Stimulated activated naive CD8-positive, alpha-beta T cell treated with anti-CD3 and anti-CD28 coated beads, Interleukin-15, Interleukin-2, amounts not matched to agents 100 U/mL and 50 U/mL, for 24 hours (primary cell): Measurements from ENCODE around the gene GPATCH1.
A peak's percentile ranks its signal among the peaks of the same experiment; 100 is the strongest.
"Not testable (repeated sequence)": the region's sequence is repeated elsewhere in the genome, so short reads cannot be mapped to it uniquely, and the experiment has no call there.

Source experiments
- ATAC-seq: fragments of 150-1000 bp; cut with Tn5 transposase; one replicate; pipeline ENCODE4 v1.10.0; 2021
- DNase-seq: peaks from one replicate; pipeline ENCODE4 v3.0.0; 2021

GPATCH1 gene

DNA sequence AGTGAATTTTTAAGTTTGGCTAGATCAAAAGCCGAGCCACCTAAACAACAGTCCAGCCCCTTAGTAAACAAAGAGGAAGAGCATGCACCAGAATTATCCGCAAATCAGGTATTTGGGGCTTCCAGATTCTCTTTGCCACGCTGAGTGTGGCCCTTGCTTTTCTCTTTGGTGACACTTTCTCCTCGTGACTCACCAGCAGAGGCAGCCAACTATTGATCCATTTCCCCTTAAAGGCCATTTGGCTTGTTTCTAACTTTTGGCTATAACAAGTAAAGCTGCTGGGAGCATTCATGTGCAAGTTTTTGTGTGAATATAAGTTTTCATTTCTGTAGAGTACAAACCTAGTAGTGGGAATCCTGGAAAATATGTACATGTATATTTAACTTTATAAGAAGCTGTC lies 33.3 kb downstream of the GPATCH1 start:
- ATAC-seq, result no peak
- no peak for DNase-seq

DNA sequence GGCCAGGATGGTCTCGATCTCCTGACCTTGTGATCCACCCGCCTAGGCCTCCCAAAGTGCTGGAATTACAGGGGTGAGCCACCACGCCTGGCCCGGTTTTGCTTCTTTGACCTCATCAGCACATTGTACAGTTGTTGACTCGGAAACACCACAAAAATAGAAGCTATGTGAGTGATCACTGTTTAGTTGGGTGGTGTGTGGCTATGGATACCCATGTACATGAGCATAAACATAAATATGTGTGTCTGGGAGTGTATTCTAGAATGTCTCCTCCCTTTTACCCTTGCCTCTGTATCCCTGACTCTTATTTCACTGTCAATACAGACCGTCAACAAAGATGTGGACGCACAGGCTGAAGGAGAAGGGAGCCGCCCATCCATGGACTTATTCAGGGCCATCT lies 36.5 kb downstream of the GPATCH1 start:
- ATAC-seq (no peak), DNase-seq (no peak)

DNA sequence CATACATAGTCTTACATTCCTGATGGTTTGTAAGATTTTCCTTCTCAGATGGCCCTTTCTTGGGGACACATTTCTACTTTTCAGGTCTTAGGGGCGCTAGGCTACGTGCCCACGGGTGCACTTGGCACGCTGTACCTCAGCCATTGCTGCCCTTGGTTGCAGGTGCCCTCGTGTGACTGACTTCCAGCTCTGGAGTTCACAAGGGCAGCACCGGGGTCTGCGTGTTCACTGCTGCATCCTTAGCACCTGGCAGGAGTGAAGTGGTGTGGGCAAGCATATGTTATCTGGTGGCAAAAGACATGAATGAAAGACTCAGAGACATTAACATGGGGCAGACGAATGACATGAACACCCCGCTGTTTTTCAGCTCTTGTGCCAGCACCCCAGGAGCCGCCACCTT lies 37.7 kb downstream of the GPATCH1 start:
- DNase-seq (no peak), ATAC-seq (no peak)

DNA sequence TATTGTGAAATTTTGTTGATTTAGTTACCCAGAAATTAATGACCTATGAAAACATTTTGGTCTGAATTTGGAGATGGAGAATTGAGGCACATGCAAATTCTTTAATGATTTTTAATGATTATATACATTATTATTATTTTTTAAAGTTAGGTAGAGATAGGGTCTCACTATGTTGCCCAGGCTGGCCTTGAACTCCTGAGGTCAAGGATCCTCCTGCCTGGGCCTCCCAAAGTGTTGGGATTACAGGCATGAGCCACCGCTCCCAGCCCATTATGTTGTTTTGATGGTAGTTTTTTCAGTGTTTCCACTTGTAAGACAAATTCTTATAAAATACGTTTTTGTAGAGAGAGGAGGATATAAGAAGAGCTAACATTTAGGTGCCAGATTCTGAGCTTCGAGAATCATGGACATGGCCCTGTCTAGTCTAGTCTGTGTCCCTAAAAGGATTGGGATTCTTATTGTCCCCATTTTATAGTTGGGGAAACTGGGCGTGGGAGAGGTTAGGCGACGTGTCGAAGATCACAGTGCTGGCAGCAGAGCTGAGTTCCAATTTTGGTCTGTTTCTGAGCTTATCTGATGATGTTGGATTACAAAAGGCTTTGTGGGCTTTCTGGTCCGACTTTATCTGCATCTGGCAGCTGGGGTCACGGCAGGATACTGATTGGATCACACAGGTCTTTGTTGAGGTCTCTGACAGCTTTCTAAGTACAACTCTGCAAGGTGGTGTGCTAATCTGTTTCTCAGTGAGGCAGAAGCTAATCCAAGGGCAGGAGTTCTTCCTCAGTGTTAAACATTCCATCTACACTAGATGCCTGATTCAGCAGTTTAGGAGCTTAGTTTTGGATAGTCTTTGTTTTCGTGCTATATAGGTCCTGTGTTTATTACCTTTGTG lies 43.5 kb downstream of the GPATCH1 start:
- no peak for DNase-seq
- no peak for ATAC-seq

DNA sequence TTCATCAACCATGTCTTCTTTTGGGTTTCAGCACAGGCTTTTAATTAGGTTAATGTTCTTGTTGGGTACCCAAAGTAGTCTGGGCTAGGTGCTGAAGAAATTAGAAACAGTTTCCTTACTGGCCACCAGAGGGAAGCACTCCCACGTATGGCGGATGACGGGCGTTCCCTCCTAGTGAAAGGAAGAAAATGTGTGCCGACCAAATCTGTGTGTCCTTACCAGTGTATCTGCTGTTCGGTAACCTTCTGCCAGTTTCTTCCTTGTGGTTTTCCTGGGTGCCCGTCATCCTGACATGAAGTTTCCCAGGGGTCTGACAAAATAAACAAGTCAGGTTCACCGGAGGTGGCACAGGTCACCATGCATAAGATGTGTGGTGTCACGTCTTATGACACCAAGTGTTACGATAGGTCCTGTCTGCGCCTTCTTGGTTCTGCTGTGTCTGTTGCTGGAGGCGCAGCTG lies 45.0 kb downstream of the GPATCH1 start:
- ATAC-seq (peak; percentile 83), DNase-seq (peak; percentile 49)

DNA sequence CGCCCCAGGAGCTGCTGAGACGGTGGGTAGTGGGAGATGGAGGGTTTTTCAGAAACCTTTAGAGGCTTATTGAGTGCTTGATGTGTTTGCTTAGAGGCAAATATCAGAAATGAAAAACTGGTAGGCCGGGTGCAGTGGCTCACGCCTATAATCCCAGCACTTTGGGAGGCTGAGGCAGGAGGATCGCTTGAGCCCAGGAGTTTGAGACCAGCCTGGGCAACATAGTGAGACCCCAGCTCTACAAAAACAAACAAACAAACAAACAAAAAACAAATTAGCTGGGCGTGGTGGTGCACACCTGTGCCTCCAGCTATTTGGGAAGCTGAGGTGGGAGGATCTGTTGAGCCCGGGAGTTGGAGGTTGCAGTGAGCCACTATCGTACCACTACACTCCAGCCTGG lies 45.7 kb downstream of the GPATCH1 start:
- ATAC-seq, DNase-seq: not testable (repeated sequence)

DNA sequence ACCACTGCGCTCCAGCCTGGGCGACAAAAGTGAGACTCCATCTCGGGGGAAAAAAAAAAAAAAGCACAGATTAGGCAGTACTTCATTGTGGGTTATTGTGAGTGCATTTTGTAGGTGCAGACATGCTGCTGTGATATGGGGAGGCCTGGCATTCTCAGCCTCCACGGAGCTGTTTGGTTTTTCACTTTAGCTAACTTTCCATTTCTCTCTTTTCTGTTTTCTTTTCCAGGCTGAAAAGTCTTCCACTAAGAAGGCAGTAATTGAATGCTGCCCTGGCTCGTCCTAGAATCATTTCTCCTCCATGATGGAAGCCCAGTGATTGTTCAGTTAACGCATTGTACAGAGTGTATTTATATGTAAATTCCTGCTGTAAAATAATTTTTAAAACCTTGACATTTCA lies 48.9 kb downstream of the GPATCH1 start:
- DNase-seq (no peak), ATAC-seq (no peak)

DNA sequence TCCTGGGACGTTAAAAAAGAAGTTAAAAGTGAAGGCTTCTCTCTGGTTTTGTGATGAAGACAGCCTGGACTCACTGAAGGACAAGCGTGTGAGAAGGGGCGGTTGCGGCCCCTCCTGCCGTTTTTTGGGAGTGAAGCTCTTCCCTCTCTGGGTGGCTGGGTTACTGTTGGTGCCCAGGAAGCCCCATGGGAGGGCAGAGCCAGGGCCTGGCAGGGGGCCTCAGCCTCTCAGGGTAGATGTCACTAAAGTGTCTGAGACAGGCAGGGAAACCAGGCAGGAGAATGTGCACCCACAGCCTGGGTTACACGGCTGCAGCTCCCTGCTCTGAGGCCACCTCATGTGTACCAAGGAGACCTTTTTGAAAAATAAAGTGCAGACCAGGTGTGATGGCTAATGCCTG lies 49.5 kb downstream of the GPATCH1 start:
- no peak for DNase-seq
- ATAC-seq, result no peak

DNA sequence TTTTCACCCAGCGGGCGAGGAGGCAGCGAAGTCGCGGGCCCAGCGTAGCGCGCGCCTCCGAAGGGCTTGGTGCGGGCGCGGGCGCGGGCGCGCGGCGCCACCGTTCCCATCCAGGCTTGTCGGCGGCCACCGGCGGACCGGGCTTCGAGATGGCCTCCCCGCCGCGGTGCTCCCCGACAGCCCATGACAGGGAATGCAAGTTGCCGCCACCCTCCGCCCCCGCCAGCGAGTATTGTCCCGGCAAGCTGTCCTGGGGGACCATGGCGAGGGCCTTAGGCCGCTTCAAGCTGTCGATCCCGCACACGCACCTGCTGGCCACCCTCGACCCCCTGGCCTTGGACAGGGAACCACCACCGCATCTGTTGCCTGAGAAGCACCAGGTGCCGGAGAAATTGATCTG lies 51.0 kb downstream of the GPATCH1 start, which contains the start of gene WDR88:
TSS of gene WDR88 (plus strand) at position 94 of the 400 bp plus-strand sequence. CDS start at position 150, 56 bp downstream.
- no peak for ATAC-seq
- DNase-seq, result no peak

DNA sequence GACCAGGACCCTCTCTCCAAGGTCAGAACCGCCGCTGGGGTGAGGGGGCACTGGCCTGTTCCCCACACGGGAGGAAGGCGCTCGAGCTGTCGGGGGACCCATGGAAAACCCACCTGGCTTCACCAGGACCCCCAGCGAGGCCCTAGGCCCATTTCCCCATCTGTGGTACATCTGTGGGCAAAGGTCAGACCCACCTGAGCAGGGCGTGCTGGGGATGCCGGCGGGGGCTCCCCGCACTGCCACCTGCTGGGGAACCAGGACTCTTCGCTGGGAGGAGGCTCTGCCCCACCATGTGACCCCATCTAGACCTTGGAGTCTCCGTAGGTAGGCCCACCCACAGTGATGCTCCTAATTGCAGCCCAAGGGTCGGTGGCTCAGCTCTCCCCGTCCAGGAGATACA lies 51.4 kb downstream of the GPATCH1 start:
- no peak for DNase-seq

DNA sequence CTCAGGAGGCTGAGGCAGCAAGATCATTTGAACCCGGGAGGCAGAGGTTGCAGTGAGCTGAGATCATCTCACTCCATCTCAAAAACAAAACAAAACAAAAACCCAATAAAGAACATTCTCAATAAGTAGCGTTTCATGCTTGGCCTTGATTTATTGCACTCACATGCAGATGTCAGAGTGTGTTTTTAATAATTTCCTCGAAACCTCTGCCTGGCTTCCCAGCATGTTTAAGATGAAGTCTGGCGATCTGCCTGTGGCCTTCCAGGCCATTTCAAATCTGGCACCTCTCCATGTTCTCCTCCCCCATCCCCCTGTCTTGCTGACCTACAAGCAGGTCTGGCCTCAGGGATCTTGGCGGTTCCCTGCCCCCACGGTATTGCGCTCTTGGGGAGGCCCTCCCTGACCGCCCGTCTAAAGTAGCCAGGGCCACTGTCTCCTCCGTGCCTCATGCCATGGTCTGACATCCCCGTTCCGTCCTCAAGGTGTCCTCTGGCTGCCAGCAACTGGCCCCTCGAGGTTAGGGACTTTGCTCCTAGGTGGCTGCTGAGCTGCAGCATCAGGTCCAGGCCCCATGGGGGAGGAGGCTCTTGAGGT lies 52.6 kb downstream of the GPATCH1 start:
- no peak for ATAC-seq
- no peak for DNase-seq

More for the DNA sequence above, 51.4 kb downstream of the GPATCH1 start:
- ATAC-seq, result no peak

DNA sequence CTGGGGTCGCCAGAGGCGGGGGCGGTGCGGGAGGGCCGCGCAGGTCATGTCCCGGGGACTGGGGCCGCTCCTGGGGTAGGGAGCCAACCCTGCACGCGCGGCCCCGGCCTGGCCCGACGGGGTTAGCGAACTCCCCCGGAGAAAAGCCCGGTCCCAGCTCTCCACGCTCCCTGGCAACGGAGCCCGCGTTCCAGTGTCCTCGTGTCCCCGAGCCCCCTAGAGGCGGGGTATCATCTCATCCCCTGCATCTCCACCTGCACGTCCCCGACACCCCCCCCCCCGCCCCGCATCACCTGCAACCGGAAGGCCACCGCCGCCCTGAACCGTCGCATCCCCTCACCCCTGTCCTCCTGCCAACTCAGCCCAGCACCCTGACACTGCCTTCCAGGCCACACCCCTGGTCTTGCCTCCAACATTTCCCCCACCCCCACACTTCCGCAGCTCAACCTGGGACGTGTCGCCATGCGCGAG lies 53.6 kb downstream of the GPATCH1 start:
- DNase-seq (peak; percentile 79), ATAC-seq (peak; percentile 79)

DNA sequence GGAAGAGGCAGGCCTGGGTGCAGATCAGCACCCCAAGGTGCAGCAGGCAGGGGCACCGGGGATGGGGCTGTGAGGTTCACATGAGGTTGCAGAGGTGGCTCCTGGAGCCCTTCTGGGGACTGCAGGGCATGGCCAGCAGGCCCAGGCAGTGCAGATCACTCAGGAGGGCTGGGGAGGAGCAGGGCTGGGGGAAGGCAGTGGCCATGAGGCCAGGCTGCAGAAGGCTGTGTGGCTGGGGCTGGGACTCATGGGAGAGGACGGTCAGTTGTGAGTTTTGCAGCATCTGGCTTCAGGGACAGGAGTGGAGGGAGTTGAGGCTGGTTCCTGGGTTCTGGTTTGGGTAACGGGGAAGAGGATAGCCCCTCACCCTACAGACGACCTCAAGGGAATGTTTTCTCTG lies 58.2 kb downstream of the GPATCH1 start:
- ATAC-seq, result no peak
- DNase-seq, result no peak

DNA sequence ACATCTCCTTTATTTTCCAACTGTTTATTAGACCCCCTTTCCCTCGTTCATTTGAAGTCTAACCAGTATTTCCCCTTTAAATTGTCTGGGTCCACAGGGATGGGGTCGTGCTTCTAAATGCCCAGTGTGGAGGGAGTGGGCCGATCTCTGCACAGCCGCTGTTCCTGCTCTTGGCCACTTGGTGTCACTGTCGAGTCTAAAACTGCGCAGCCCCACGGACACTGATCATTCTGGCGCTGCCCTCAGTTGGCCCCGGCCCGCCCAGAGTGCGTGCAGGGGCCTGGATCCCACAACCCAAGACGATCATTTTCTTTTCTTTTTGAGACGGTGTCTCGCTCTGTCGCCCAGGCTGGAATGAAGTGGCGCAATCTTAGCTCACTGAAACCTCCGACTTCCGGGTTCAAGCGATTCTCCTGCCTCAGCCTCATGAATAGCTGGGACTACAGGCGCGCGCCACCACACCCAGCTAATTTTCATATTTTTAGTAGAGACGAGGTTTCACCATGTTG lies 63.0 kb downstream of the GPATCH1 start:
- ATAC-seq (peak; percentile 96), DNase-seq (peak; percentile 65)

DNA sequence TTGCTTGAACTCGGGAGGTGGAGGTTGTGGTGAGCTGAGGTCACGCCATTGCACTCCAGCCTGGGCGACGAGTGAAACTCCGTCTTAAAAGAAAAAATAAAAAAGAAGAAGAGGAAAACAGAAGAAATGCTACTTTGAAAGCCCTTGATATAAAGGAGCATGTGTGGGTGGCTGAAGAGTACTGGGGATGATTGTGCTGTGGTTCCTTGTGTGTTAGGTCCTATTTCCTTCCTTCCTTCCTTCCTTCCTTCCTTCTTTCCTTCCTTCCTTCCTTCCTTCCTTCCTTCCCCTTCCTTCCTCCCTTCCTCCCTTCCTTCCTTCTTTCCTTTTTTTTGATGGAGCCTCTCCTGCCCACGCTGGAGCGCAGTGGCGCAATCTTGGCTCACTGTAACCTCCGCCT lies 65.2 kb downstream of the GPATCH1 start:
- ATAC-seq (no peak), DNase-seq (no peak)

DNA sequence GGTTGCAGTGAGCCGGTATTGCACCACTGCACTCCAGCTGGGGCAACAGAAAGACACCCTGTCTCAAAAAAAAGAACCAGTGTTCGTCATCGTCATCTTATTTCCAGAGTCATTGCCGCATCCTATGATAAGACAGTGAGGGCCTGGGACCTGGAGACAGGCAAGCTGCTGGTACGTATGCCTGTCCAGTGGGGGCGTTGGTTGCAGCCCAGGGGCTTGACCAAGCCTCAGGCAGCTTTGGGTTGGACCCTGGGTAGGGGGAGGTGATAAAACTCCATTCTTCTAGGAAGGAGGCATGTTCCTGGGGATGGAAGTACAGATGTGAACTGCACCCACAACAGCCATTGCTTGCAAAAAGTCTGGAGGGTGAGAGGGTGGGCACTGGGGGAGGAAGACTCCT lies 66.6 kb downstream of the GPATCH1 start:
- no peak for ATAC-seq
- DNase-seq, result no peak

DNA sequence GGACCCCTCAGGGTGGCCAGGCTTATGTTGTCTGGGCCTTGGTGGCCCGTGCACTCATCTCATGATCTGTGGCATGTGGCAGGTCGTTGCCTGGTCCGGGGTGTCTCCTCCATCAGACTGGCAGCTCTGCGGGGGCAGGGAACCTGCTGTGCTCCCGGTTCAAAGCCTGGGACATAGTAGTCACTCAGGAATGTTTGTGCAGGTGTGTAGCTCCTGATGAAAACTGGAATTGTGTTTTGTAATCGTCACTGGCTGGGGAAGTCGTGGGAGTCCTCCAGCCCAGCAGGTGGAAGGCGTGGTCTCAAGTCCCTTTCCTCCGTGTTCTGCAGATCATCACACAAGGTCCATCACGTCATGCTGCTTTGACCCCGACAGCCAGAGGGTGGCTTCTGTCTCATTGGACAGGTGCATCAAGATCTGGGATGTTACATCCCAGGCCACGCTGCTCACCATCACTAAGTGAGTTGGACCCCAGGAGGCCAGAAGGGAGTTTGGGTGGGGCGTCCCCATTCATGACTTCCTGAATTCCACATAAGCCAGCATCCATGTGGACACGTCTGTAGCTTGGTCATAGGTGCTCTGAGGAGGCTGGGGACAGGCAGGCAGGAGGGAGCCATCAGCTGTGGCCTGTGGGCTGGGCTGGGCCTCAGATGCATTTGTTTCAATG lies 70.0 kb downstream of the GPATCH1 start:
- DNase-seq, result no peak
- ATAC-seq, result no peak

DNA sequence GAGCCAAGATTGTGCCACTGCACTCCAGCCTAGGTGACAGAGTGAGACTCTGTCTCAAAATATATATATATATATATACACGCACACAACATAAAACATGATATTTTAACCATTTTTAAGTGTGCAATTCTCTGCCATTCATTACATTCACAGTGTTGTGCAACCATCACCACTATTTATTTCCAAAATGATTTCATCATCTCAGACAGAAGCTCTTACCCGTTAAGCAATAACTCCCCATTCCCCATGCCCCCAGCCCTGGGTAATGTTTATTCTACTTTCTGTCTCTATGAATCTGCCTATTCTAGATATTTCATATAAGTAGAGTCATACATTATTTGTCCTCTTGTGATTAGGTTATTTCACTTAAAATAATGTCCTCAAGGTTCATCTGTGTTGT lies 71.2 kb downstream of the GPATCH1 start:
- ATAC-seq (no peak), DNase-seq (no peak)

DNA sequence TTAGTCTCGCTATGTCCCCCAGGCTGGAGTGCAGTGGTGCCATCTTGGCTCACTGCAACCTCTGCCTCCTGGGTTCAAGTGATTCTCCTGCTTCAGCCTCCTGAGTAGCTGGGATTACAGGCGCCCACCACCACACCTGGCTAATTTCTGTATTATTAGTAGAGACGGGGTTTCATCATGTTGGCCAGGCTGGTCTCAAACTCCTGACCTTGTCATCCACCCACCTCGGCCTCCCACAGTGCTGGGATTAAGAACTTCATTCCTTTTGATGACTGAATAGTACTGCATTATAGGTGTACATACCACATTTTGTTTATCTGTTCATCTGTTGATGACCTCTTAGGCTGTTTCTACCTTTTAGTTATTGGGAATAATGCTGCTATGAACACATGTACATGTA lies 71.6 kb downstream of the GPATCH1 start:
- ATAC-seq, DNase-seq: not testable (repeated sequence)

DNA sequence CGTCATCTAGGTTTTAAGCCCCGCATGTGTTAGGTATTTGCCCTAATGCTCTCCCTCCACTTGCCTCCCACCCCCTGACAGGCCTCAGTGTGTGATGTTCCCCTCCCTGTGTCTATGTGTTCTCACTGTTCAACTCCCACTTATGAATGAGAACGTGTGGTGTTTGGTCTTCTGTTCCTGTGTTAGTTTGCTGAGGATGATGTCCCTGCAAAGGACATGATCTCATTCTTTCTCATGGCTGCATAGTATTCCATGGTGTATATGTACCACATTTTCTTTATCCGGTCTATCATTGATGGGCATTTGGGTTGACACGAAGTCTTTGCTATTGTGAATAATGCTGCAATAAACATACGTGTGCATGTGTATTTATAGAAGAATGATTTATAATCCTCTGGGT lies 73.3 kb downstream of the GPATCH1 start:
- ATAC-seq, DNase-seq: not testable (repeated sequence)

DNA sequence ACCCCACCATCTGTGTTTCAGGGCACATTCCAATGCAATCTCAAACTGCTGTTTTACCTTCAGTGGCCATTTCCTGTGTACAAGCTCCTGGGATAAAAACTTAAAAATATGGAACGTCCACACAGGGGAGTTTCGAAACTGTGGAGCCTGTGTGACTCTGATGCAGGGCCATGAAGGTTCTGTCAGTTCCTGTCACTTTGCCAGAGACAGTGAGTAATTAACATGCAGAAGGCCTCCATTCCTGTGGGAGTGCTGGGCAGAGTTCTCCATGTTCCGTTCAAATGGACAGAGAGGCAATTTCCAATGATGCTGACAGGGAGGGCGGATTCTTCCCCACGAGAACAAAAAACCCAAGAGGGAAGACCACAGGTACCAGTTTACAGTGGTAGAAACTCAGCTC lies 75.4 kb downstream of the GPATCH1 start:
- ATAC-seq (no peak), DNase-seq (no peak)

DNA sequence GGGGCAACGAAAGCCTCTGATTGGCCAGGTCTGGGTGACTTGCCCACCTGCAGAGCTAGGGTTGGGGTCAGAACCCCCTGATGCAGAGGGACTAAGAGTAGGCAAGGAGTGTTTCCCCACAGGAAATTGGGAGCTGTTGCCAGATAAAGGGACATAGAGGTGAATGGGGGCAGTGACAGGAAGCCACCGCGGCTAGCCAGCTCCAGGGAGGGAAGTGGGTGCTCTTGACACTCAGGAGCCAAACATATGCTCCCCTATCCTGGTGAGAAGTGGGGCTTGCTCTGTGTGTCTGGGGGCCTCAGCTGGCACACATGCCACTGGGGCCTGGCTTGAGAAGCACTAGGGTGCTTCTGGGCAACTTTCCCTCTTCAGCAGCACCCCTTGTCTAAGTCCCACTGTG lies 76.9 kb downstream of the GPATCH1 start:
- DNase-seq (no peak), ATAC-seq (no peak)

DNA sequence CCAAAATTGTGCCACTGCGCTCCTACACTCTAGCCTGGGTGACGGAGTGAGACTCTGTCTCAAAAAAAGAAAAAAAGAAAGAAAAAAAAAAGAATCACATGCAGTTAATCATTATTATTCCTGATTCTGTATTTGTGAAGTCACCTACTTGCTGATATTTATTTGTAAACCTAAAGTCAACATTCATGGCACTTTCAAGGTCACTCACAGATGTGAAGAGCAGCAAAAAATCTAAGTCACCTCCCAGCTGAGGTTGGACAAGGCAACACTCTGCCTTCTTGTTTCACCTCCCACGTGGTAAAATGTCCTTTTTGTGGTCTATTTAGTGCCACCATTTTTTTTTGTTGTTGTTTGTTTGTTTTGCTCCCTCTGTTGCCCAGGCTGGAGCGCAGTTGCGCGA lies 77.4 kb downstream of the GPATCH1 start:
- ATAC-seq (no peak), DNase-seq (no peak)
